GM21723 (cell line): ENCODE measurements around the gene PRDM7.
"Not testable (repeated sequence)": the region's sequence is repeated elsewhere in the genome, so short reads cannot be mapped to it uniquely, and the experiment has no call there.

Experiments used
- ATAC-seq: cut with Tn5 transposase; IDR thresholded peaks from one replicate; pipeline ENCODE4 v1.9.1; 2021; ENCODE audit warnings: mild to moderate bottlenecking, moderate library complexity; ENCODE audit not compliant: unreplicated experiment

The PRDM7 gene

DNA sequence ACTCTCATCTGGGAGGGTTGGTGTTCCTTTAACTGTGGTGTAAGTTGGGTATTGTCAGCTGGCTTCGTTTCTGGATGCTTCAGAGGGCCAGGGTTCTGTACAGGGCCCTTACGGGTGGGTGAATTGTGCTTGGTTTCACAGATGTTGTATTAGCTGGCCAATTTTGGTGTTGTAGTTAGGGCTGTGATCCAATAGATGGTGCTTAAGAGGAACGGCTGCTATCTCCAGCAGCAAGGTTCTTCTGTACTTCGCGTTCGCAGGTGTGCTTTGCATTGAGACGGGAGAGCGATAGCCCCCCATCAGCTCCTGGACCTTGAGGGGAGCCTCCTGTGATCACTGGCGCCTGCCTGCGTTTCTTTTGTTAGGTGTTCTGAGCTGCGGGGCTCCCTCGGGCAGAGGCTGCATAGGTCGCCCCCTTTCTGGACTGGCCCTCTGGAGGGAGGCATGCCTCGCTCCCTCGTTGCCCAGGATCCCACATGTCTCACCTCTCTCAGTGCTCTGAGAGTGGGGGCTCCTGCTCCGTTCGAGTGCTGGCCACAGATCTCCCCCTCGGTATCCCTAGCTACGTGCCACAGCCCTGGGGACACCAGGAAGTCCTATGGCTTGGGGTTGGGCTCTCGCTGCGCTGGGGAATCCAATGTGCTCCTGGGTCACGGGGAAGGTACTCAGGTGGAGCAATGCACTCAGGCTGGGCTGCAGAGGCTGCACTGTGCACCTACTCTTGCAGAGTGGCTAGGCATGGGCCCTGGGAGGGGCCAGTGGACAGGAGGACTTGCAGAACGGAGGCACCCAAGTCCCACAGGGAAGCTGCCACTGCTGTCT, 837 bp upstream of the PRDM7 start:
- ATAC-seq = peak; percentile 40

DNA sequence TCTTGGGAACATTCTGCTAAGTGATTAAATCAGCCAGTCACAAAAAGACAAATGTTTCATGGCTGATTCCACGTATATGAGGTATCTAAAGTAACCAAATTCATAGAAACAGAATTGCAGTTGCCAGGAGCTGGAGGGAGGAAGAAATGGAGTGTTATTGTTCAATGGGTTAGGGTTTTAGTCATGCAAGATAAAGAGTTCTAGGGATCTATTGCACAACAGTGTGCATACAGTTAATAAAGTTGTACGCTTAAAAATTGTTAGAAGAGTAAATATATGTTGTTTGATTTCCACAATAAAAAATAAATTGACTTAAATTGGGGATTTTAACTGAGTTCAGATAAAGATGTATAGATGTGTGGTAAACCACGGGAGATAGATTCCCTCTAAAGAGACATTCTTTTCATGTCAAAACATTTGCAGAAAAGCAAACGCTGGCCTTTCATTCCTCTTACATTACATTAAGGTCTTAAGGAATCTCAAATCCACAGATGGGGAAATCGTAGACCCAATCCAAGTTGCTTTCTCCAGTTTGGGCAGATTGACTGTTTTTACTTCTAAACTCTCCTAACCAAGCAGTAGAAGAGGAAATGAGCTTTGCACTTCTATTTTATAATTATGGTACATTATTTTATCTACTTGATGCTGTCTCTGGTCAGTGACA, 4.6 kb downstream of the PRDM7 start:
- ATAC-seq = no peak

DNA sequence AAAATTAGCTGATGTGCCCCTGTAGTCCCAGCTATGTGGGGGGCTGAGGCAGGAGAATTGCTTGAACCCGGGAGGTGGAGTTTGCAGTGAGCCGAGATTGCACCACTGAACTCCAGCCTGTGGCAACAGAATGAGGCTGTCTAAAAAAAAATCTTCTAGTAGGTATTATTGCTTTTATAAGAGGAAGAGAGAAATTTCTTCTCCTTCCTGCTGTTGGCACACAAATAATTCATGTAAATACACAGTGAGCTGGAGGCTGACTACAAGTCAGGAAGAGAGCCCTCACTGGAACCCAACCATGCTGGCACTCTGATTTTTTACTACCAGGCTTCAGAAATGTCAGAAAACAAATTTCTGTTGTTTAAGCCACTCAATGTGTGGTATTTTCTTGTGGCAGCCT, 6.7 kb downstream of the PRDM7 start:
- no peak for ATAC-seq

DNA sequence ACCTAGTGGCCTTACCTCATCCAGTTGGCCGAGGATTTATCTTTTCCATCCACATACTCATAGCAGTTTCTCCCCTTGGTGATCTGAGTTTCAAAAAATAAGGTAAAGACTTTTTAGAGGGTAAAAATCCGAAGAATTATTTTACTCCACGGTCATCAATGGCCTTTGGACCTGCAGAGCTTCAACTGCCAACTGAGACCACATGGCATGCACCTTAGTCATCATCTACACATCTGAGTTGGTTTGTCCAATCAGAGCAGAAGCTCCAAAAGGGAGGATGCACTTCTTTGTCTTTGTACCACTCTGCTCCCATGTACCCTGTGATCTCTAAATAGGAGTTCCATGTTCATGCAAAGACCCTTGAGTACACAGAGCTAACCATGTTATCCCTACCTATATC, 15.7 kb downstream of the PRDM7 start:
- ATAC-seq = no peak

DNA sequence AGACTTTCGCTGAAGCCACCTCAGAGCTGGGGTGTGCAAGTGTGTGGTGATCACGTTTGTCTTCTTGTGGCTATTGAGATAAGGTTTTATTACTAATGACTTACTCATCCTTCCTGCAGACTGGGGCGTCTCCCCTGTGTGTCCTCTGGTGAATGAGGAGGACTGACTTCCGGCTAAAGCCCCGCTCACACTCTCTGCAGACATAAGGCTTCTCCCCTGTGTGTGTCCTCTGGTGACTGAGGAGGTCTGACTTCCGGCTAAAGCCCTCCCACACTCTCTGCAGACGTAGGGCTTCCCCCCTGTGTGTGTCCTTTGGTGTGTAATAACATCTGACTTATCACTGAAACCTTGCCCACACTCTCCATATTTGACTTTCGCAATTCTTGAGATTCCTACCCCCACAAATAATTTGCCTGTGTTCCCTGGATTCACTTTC, 19.4 kb downstream of the PRDM7 start:
- ATAC-seq = no peak

DNA sequence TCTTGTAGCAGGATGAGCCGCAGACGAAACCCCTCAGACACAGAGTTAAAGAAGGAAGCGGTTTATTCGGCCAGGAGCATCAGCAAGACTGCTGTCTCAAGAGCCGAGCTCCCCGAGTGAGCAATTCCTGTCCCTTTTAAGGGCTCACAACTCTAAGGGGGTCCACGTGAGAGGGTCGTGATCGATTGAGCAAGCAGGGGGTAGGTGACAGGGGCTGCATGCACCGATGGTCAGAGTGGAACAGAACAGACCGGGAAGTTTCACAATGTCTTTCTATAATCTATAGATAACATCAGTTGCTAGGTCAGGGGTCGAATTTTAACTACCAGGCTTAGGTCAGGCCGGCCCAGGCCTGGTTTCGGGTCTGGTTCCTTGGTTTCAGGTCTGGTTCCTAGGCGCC, 20.6 kb downstream of the PRDM7 start:
- not testable (repeated sequence) for ATAC-seq

DNA sequence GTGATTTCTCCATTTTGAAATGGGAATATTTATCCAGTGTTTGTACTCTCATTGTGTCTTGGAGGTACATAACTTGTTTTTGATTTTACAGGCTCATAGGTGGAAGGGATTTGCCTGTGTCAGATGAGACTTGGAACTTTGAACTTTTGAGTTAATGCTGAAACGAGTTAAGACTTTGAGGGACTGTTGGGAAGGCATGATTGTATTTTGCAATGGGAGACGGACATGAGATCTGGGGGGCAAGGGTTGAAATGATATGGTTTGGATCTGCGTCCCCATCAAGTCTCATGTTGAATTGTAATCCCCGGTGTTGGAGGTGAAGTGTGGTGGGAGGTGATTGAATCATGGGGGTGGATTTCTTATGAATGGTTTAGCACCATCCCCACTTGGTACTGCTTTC, 21.8 kb downstream of the PRDM7 start:
- no peak for ATAC-seq

DNA sequence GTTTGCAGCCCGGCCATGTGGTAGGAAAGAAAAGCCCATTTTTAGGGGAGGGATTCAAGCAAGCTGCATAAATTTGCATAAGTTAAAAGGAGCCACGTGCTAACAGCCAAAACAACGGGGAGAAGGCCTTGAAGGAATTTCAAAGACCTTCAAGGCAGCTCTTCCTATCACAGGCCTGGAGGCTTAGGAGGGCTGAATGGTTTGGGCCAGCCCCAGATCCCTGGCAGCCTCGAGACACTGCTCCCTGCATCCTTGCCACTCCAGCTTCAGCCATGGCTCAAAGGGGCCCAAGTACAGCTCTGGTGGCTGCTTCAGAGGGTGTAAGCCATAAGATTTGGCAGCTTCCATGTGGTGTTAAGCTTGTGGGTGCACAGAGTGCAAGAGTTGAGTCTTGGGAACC, 22.6 kb downstream of the PRDM7 start:
- ATAC-seq = no peak

DNA sequence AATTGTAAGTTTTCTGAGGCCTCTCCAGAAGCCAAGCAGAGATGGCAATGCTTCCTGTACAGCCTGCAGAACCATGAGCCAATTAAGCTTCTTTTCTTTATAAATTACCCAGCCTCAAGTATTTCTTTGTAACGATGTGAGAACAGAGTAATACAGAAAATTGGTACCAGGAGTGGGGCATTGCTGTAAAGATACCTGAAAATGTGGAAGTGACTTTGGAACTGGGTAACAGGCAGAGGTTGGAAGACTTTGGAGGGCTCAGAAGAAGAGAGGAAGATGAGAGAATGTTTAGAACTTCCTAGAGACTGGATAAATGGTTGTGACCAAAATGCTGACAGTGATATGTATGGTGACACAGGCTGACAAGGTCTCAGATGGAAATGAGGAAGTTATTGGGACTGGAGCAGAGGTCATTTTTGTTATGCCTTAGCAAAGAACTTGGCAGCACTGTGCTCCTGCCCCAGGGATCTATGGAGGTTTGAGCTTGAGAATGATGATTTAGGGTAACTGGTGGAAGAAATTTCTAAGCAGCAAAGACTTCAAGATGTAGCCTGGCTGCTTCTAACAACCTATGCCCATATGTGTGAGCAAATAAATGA, 23.1 kb downstream of the PRDM7 start:
- no peak for ATAC-seq

DNA sequence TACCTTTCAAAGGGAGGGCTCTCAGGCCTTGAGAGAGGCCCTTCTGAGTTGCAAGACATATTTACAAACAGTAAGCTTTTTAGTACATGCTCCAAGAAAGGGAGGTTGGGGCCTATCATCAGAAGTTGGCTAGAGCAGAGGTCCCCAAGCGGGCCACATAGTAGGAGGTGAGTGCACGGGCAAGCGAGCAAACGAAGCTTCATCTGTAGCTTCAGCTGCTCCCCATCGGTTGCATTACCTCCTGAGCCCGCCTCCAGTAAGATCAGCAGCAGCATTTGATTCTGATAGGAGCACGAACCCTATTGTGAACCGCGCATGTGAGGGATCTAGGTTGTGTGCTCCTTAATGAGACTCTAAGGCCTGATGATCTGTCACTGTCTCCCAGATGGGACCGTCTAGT, 26.2 kb downstream of the PRDM7 start:
- ATAC-seq = no peak

DNA sequence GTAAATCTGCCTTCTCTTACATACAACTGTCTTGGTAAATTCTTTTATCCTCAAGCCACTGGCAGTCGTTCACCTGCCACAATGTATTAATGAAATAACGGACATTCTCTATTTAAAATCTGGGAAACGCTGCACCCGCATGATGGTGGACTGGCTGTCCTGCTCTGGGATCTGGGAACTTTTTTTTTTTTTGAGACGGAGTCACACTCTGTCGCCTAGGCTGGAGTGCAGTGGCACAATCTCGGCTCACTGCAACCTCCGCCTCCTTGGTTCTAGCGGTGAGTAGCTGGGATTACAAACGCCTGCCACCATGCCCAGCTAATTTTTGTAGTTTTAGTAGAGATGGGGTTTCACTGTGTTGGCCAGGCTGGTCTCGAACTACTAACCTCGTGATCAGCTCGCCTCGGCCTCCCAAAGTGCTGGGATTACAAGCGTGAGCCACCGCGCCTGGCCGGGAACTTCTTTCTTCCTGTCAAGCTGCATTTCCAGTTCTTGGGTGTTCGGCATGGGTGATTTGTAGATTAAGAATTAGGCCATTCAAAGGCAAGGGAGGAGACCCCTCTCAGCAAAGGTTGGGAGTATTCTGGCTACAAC, 28.3 kb downstream of the PRDM7 start:
- ATAC-seq = no peak

DNA sequence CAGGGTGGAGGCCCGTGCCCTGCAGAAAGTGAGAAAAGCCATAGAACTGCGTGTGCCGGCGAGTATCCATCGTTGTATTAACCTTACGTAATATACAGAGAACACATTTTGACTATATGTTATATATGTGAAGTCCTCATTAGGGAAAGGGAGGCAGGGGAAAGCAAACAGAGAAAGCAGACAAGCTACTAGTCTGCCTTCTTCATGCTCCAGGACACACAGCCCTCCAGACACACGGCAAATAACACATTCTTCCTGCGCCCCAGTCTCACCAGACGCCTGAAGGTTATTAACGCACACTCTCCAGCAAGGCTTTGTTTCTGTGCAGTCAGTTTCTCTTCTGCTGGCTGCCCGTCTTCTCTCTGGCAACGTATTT, 28.8 kb downstream of the PRDM7 start:
- ATAC-seq = no peak

DNA sequence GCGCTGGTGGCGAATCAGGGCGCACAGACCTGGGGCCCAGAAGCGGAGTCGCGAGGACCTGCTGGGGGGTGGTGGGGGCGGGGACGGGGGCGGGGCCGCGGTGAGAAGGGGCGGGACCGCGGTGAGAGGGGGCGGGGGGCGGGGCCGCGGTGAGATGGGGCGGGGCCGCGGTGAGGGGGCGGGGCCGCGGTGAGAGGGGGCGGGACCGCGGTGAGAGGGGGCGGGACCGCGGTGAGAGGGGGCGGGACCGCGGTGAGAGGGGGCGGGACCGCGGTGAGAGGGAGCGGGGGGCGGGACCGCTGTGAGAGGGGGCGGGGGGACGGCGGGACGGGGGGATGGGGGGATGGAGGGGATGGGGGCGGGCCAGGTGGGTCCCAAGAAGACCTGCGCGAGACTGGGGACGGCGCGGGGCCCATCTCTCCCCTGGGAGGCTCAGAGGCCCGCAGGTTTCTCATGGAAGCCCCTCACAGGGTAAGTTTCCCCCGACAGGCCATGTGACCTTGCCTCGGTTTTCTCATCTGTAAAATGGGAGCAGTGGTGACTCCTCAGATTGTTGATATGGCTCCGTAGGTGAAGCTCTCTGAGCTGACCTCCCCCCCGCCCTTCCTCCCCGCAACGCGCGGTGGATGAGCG, 29.3 kb downstream of the PRDM7 start:
- no peak for ATAC-seq

DNA sequence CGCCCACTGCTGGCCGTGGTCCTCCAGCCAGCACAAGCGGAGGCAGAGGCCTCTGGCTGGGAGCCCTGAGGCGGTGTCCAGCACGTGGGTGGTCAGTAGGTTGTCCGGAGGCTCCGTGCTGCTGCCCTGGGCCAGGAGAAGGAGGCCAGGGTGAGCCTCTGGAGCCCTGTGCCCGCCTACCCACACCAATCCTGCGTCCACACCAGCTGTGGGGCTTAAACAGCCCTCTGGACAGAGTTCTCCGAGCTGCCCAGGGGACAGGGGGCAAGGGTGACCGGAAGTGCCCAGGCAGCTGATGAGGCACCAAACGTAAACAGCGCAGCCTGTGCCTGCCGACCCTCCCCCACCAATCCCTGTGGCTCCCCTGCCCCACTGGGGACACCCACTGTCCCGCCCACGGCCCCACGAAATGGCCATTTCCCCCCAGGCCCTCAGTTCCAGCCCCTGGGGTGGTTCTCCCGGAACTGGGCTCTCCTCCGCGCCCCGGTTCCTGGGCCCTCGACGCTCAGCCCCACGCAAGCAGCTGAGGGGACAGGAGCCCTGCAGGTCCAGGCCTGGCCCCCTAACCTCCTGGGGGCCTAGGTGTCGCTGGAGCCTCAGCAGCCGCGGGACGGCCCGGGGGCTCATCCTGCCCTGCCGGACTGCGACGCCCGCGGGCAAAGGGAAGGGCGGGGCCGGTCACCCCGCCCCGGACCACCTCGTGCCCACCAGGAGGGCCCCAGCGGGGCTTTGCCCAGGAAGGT, 30.0 kb downstream of the PRDM7 start:
- ATAC-seq = no peak

DNA sequence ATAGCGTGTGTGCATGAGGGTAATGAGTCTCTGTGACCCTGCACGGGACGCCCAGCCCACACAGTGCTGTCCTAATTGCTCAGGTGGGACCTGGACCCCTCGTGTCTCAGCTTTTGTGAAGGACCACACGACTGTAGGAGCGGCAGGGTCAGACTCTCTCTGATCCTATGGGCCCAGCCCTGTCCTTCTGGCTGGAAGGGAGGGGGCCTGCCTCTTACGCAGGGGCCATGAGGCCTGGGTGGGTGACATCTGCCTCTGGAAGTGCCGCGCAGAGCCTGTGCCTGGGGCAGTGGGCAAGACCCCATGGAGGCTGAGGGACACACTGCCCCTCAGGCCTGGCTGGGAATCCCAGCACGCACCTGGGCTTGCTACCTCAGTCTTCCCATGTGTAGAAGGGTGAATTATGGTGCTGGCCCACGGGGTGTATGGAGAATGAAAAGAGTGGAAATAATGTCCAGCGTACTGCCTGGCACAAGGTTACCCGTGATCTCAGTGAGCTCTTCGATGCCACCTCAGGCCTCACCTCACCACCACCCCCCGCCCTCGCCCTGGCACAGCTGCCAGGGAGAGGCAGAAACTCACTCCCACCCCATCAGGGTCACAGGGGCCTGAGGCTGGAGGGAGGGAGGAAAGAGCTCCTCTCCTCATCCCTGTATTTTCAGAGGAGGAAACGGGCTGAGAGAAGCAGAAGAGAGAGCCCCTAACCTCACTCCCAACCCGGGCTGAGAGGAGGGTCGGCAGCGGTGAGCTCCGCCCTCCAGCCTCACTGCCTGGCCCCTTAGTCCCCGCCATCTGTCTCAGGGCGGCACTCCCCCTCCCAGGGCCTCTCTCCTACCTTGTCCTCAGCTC, 30.8 kb downstream of the PRDM7 start:
- ATAC-seq = no peak

DNA sequence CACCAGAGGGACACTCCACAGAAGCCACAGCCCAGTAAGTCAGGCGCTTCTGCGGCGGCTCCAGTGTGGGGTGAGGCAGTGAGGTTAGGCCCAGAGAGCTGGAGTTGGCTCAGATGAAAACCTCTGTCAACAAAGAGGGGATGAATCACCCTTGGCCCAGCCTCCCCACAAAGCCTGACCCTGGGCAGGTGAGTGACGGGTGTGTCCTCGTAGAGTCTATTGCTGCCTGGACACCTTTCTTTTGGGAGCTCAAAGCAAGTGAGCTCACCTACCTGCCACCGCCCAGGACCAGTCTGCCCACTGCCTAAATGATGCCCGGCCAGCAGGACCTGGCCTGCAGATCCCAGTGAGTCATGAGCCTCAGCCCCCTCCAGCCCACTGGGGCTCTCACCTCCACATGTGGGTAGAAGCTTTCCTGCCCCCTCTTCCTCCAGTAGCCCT, 33.0 kb downstream of the PRDM7 start:
- ATAC-seq = no peak

DNA sequence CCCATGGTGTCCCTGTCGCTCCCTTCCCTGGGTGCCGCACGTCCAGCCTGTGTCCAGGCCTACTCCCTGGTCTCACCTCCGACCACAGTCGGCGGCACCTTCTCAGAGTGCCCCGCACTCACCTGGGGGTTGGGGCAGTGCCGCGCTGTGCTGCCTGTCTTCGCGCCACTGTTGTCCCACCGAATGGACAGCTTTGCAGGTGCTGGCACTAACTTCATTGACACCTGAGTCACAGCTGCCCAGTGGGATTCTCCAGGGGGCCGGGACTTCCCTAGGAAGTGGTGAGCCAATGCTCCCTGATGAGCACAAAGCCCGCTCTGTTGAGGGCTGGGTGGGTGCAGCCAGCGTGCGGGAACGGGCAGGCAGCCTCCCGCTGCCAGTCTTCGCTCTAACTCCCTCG, 33.6 kb downstream of the PRDM7 start:
- no peak for ATAC-seq

DNA sequence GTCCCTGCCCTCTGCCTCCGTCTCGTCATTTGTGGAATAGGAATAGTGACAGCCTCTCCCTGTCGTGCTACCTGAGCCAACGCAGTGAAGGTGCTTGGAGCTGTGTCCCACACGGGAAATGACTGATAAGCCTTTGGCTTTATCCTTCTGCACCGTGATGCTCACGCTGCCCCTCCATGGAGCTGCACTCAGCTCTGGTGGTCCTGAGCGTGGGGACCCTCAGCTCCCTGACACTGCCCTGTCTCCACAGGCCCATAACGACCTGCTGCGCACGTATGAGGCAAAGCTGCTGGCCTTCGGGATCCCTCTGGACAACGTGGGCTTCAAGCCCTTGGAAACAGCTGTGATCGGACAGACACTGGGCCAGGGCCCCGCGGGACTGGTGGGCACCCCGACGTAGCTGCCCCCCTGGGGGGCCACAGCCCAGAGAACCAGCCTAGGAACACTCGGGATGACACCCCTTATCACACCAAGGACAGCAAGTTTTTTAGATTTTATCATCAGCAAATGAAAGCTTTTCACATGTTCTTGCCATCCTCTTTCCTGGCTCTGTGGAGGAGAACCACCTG, 34.1 kb downstream of the PRDM7 start:
- ATAC-seq = no peak

DNA sequence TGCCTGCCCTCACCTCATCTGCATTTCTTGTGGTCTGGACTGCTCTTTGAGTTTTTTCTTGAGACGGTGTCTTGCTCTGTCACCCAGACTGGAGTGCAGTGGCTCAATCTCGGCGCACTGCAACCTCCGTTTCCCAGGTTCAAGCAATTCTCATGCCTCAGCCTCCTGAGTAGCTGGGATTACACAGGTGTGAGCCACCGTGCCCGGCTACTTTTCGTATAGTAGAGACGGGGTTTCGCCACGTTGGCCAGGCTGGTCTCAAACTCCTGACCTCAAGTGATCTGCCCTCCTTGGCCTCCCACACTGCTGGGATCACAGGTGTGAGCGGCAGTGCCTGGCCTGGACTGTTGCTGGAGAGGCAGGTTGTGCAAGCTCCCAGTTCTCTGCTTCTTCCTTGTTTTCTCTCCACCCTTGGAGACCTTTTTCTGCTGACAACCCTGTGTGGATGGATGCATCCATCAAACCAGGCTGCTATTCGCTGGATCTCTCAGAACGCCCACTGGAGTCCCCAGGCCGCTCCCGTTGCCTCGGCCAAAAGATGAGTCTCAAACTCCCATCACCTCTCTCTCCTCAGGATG, 35.1 kb downstream of the PRDM7 start:
- ATAC-seq = no peak
